ENCODE results near the gene GPR119. TPM values are rescaled to one million over a fixed set of nuclear protein-coding genes. Genes with fewer than 3 reads are reported as not detected.
"Not testable (repeated sequence)": the region's sequence is repeated elsewhere in the genome, so short reads cannot be mapped to it uniquely, and the experiment has no call there.

Gene GPR119
- not detected for total RNA-seq
- not detected for total RNA-seq (2013)

GRCh38 chrX:130385520-130385919 lies at the start of gene GPR119:
Gene GPR119 (minus strand): TSS chrX:130385674. CDS start chrX:130385447, 227 bp downstream.
- peaks cover 3 to 57% of the 10 kb centered on the region in 2 donors for H3K27me3 Mint-ChIP-seq (ENCODE audit: low read depth in 2 of 2)
- H3K9me3 ChIP-seq (ENCODE audit: control insufficient read depth, insufficient read depth, low read length): no peaks in the 10 kb centered on the region
- TF ChIP-seq, protein P1, sequence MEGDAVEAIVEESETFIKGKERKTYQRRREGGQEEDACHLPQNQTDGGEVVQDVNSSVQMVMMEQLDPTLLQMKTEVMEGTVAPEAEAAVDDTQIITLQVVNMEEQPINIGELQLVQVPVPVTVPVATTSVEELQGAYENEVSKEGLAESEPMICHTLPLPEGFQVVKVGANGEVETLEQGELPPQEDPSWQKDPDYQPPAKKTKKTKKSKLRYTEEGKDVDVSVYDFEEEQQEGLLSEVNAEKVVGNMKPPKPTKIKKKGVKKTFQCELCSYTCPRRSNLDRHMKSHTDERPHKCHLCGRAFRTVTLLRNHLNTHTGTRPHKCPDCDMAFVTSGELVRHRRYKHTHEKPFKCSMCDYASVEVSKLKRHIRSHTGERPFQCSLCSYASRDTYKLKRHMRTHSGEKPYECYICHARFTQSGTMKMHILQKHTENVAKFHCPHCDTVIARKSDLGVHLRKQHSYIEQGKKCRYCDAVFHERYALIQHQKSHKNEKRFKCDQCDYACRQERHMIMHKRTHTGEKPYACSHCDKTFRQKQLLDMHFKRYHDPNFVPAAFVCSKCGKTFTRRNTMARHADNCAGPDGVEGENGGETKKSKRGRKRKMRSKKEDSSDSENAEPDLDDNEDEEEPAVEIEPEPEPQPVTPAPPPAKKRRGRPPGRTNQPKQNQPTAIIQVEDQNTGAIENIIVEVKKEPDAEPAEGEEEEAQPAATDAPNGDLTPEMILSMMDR (IDR thresholded peaks at IDR 0.05): no peak
- no peaks in the 10 kb centered on the region for H3K4me1 ChIP-seq (ENCODE audit: control insufficient read depth, insufficient read depth, low read length)
- H3K4me3 ChIP-seq (ENCODE audit: low read length): no peak within 1 kb of the TSS
- DNase-seq: no peak
- H3K4me1 Mint-ChIP-seq: no peaks in the 10 kb centered on the region
- WGBS (ENCODE audit: insufficient coverage): 92% methylated on average over 4 of the region's 4 CpGs
- intact Hi-C loops (cut with micrococcal nuclease): no loop called here
- H3K27me3 ChIP-seq (ENCODE audit: control insufficient read depth, insufficient read depth, low read length): no peaks in the 10 kb centered on the region
- H3K27ac ChIP-seq (ENCODE audit: low read length): no peak within 1 kb of the TSS
- H3K4me3 Mint-ChIP-seq: no peak within 1 kb of the TSS
- no peaks in the 10 kb centered on the region for H3K36me3 ChIP-seq (ENCODE audit: control insufficient read depth, insufficient read depth, low read length)
- no peak for ATAC-seq
- H3K27ac Mint-ChIP-seq: no peak within 1 kb of the TSS
- no peaks in the 10 kb centered on the region for H3K36me3 Mint-ChIP-seq
- H3K9me3 Mint-ChIP-seq: no peaks in the 10 kb centered on the region

DNA sequence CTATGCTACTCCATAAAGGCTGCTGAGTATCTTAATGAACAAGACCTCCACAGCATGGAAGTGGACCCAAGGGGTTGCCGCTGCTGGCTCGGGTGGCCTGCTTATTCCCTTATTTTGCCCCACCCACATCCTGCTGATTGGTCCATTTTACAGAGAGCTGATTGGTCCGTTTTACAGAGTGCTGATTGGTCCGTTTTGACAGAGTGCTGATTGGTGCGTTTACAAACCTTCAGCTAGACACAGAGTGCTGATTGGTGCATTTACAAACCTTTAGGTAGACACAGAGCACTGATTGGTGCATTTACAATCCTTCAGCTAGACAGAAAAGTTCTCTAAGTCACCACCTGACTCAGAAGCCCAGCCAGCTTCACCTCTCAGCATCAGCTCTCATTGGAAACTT lies 43.8 kb upstream of the GPR119 start:
- H3K9me3 Mint-ChIP-seq; H3K27ac ChIP-seq (ENCODE audit: low read length); H3K4me3 ChIP-seq (ENCODE audit: low read length); H3K9me3 ChIP-seq (ENCODE audit: control insufficient read depth, insufficient read depth, low read length); DNase-seq; ATAC-seq; H3K27me3 ChIP-seq (ENCODE audit: control insufficient read depth, insufficient read depth, low read length); H3K4me1 Mint-ChIP-seq; intact Hi-C loops (cut with micrococcal nuclease); H3K4me1 ChIP-seq (ENCODE audit: control insufficient read depth, insufficient read depth, low read length); H3K27ac Mint-ChIP-seq; H3K36me3 Mint-ChIP-seq; H3K4me3 Mint-ChIP-seq; H3K36me3 ChIP-seq (ENCODE audit: control insufficient read depth, insufficient read depth, low read length): not testable (repeated sequence)
- peaks cover 11 to 20% of the 10 kb centered on the region in 2 donors for H3K27me3 Mint-ChIP-seq (ENCODE audit: low read depth in 2 of 2)
- WGBS (ENCODE audit: insufficient coverage): 76% methylated on average over 5 of the region's 5 CpGs

GRCh38 chrX:130426531-130426930 lies 41.1 kb upstream of the GPR119 start:
- Mint-ChIP-seq H3K4me3 (no peak overlapping the region), H3K36me3 (no peaks in the 10 kb centered on the region), H3K4me1 (no peaks in the 10 kb centered on the region), H3K27ac (no peak overlapping the region), H3K9me3 (no peaks in the 10 kb centered on the region), H3K27me3 (ENCODE audit: low read depth in 2 of 2) (peaks cover 8 to 38% of the 10 kb centered on the region in 2 donors)
- no peaks in the 10 kb centered on the region for H3K27me3 ChIP-seq (ENCODE audit: control insufficient read depth, insufficient read depth, low read length)
- no peak for DNase-seq
- intact Hi-C loops (cut with micrococcal nuclease): no loop called here
- TF ChIP-seq, protein P1 (IDR thresholded peaks at IDR 0.05): no peak
- no peak overlapping the region for H3K4me3 ChIP-seq (ENCODE audit: low read length)
- WGBS (ENCODE audit: insufficient coverage): 92% methylated on average over 6 of the region's 6 CpGs
- H3K27ac ChIP-seq (ENCODE audit: low read length): no peak overlapping the region
- no peak for ATAC-seq
- H3K36me3 ChIP-seq (ENCODE audit: control insufficient read depth, insufficient read depth, low read length): no peaks in the 10 kb centered on the region
- H3K9me3 ChIP-seq (ENCODE audit: control insufficient read depth, insufficient read depth, low read length): no peaks in the 10 kb centered on the region
- no peaks in the 10 kb centered on the region for H3K4me1 ChIP-seq (ENCODE audit: control insufficient read depth, insufficient read depth, low read length)

GRCh38 chrX:130419263-130419662 lies 33.8 kb upstream of the GPR119 start:
- ATAC-seq (no peak), DNase-seq (no peak)
- Histone ChIP-seq H3K9me3 (ENCODE audit: control insufficient read depth, insufficient read depth, low read length) (no peaks in the 10 kb centered on the region), H3K27ac (ENCODE audit: low read length) (no peak overlapping the region), H3K36me3 (ENCODE audit: control insufficient read depth, insufficient read depth, low read length) (peaks cover 2% of the 10 kb centered on the region), H3K4me3 (ENCODE audit: low read length) (no peak overlapping the region), H3K4me1 (ENCODE audit: control insufficient read depth, insufficient read depth, low read length) (no peaks in the 10 kb centered on the region), H3K27me3 (ENCODE audit: control insufficient read depth, insufficient read depth, low read length) (no peaks in the 10 kb centered on the region)
- Mint-ChIP-seq H3K9me3 (no peaks in the 10 kb centered on the region), H3K27ac (no peak overlapping the region), H3K4me1 (peaks cover 0 to 12% of the 10 kb centered on the region in 2 donors), H3K36me3 (no peaks in the 10 kb centered on the region), H3K27me3 (ENCODE audit: low read depth in 2 of 2) (peaks cover 4 to 27% of the 10 kb centered on the region in 2 donors), H3K4me3 (no peak overlapping the region)
- intact Hi-C loops (cut with micrococcal nuclease): no loop called here
- TF ChIP-seq, protein P1 (IDR thresholded peaks at IDR 0.05): no peak
- WGBS (ENCODE audit: insufficient coverage): 90% methylated on average over 2 of the region's 2 CpGs
